IMR-90 (cell line): ENCODE measurements around the gene PALLD. TPM values are rescaled to one million over a fixed set of nuclear protein-coding genes. Genes with fewer than 3 reads are reported as not detected.

ENCODE experiments used
- ATAC-seq: fragments of 200-7000 bp; cut with Tn5 transposase; 2 replicates; pipeline ENCODE4 v1.9.1; 2020; ENCODE audit warnings: low read depth, mild to moderate bottlenecking, moderate library complexity
- BruUV-seq: library from RNA; stranded (reverse); fragments of 400-500 nt; replicated peaks from 2 replicates; lab custom pipeline; 2021; lab: Mats Ljungman, UMichigan
- CTCF ChIA-PET: fragments of 300-600 bp; formaldehyde crosslinking; extraction: SDS; loops from one replicate; lab custom pipeline; 2021; ENCODE audit warnings: antibody characterized with exemption; lab: Yijun Ruan, JAX
- POLR2A ChIA-PET: fragments of 300-600 bp; sonication (Branson Sonifier 250); formaldehyde crosslinking; loops from one replicate; lab custom pipeline; 2022; ENCODE audit warnings: antibody characterized with exemption; ENCODE audit not compliant: unreplicated experiment; lab: Charles Lee
- DNase-seq: peaks from one replicate; pipeline ENCODE4 v3.0.0; 2013
- H2AFZ ChIP-seq: replicated peaks from 2 replicates; pipeline ENCODE3; 2013; ENCODE audit warnings: low read length, mild to moderate bottlenecking; ENCODE audit not compliant: poor library complexity
- H2AK5ac ChIP-seq: 2 replicates; pipeline ENCODE4 v1.6.1; 2013; ENCODE audit warnings: low read depth, low read length, inconsistent platforms
- H2AK9ac ChIP-seq: replicated peaks from 2 replicates; pipeline ENCODE3; 2013; ENCODE audit warnings: mild to moderate bottlenecking, low read depth, low read length, moderate library complexity; ENCODE audit not compliant: poor library complexity
- H2BK120ac ChIP-seq: 2 replicates; pipeline ENCODE4 v1.6.1; 2013; ENCODE audit warnings: low read depth, low read length, inconsistent platforms
- H2BK15ac ChIP-seq: 3 replicates; pipeline ENCODE4 v1.6.1; 2013; ENCODE audit warnings: low read depth, low read length, inconsistent platforms
- H2BK20ac ChIP-seq: 2 replicates; pipeline ENCODE4 v1.6.1; 2013; ENCODE audit warnings: low read depth, mild to moderate bottlenecking, inconsistent platforms, low read length, moderate library complexity
- H2BK5ac ChIP-seq: 2 replicates; pipeline ENCODE4 v1.6.1; 2013; ENCODE audit warnings: mild to moderate bottlenecking, low read depth, low read length, inconsistent platforms; ENCODE audit not compliant: poor library complexity, severe bottlenecking
- H3K14ac ChIP-seq: replicated peaks from 2 replicates; pipeline ENCODE4 v1.6.1; 2013; ENCODE audit warnings: low read depth, low read length, inconsistent platforms
- H3K18ac ChIP-seq: 2 replicates; pipeline ENCODE4 v1.6.1; 2013; ENCODE audit warnings: low read depth, low read length, control low read depth
- H3K23ac ChIP-seq: 2 replicates; pipeline ENCODE4 v1.6.1; 2013; ENCODE audit warnings: low read depth, low read length, inconsistent platforms
- H3K27ac ChIP-seq: 2 replicates; pipeline ENCODE4 v1.5.1; 2013; ENCODE audit warnings: mild to moderate bottlenecking, control low read depth, low read length; ENCODE audit not compliant: insufficient read depth
- H3K27me3 ChIP-seq: 2 replicates; pipeline ENCODE4 v1.6.1; 2013; ENCODE audit warnings: low read length; ENCODE audit not compliant: control insufficient read depth, insufficient read depth
- H3K36me3 ChIP-seq: 2 replicates; pipeline ENCODE4 v1.6.1; 2013; ENCODE audit warnings: low read length, mixed read lengths; ENCODE audit not compliant: control insufficient read depth, insufficient read depth
- H3K4ac ChIP-seq: 2 replicates; pipeline ENCODE4 v1.6.1; 2013; ENCODE audit warnings: low read depth, low read length, inconsistent platforms
- H3K4me1 ChIP-seq: 2 replicates; pipeline ENCODE4 v1.6.1; 2013; ENCODE audit warnings: low read length, mixed read lengths; ENCODE audit not compliant: control insufficient read depth, insufficient read depth
- H3K4me2 ChIP-seq: 2 replicates; pipeline ENCODE4 v1.6.1; 2013; ENCODE audit warnings: low read depth, mild to moderate bottlenecking, control low read depth, low read length, moderate library complexity
- H3K4me3 ChIP-seq: 2 replicates; pipeline ENCODE4 v1.5.1; 2013; ENCODE audit warnings: low read depth, mild to moderate bottlenecking, control low read depth, low read length, moderate library complexity; ENCODE audit not compliant: insufficient read depth
- H3K56ac ChIP-seq: 2 replicates; pipeline ENCODE4 v1.6.1; 2013; ENCODE audit warnings: low read length, inconsistent platforms; ENCODE audit not compliant: insufficient read depth; ENCODE audit errors: extremely low read depth
- H3K79me1 ChIP-seq, 2 experiments: 2 replicates each; pipeline ENCODE4 v1.6.1; 2013; ENCODE audit warnings: low read length in 2 of 2, inconsistent platforms in 1 of 2, low read depth in 1 of 2
- H3K9ac ChIP-seq: 2 replicates; pipeline ENCODE4 v1.6.1; 2013; ENCODE audit warnings: low read depth, low read length, control low read depth
- H3K9me1 ChIP-seq: 2 replicates; pipeline ENCODE4 v1.6.1; 2013; ENCODE audit warnings: low read length, inconsistent platforms; ENCODE audit not compliant: insufficient read depth
- H3K9me3 ChIP-seq: 2 replicates; pipeline ENCODE4 v1.6.1; 2013; ENCODE audit warnings: low read length; ENCODE audit not compliant: control insufficient read depth, insufficient read depth
- H4K20me1 ChIP-seq: 2 replicates; pipeline ENCODE4 v1.6.1; 2013; ENCODE audit warnings: low read length, inconsistent platforms; ENCODE audit not compliant: insufficient read depth
- H4K5ac ChIP-seq: 2 replicates; pipeline ENCODE4 v1.6.1; 2013; ENCODE audit warnings: mild to moderate bottlenecking, low read depth, low read length, control low read depth
- H4K8ac ChIP-seq, 2 experiments: 2 replicates each; pipeline ENCODE4 v1.6.1; 2013; ENCODE audit warnings: low read depth in 2 of 2, low read length in 2 of 2, control low read depth in 1 of 2, inconsistent platforms in 1 of 2
- H4K91ac ChIP-seq: 2 replicates; pipeline ENCODE4 v1.6.1; 2013; ENCODE audit warnings: low read depth, low read length, inconsistent platforms; ENCODE audit not compliant: insufficient read depth
- CEBPB ChIP-seq: IDR thresholded peaks from 2 replicates; pipeline ENCODE4 v1.6.1; 2012; ENCODE audit warnings: low read depth, low read length, improper control_type of control experiment
- CHD1 ChIP-seq: IDR thresholded peaks from 2 replicates; pipeline ENCODE4 v1.6.1; 2012; ENCODE audit warnings: low read depth, low read length, improper control_type of control experiment
- FOS ChIP-seq: fragments of 150-350 bp; IDR thresholded peaks from 2 replicates; pipeline ENCODE4 v1.6.1; 2016; ENCODE audit warnings: low read depth, low read length
- MAFK ChIP-seq: IDR thresholded peaks from 2 replicates; pipeline ENCODE4 v1.6.1; 2012; ENCODE audit warnings: low read depth, low read length, improper control_type of control experiment
- MXI1 ChIP-seq: IDR thresholded peaks from 2 replicates; pipeline ENCODE4 v1.6.1; 2012; ENCODE audit warnings: low read depth, mild to moderate bottlenecking, low read length, moderate library complexity, borderline replicate concordance
- NFE2L2 ChIP-seq: fragments of 150-350 bp; IDR thresholded peaks from 2 replicates; pipeline ENCODE4 v1.6.1; 2016; ENCODE audit warnings: low read depth, mild to moderate bottlenecking, low read length
- RFX5 ChIP-seq: IDR thresholded peaks from 2 replicates; pipeline ENCODE4 v1.8.0; 2012; ENCODE audit warnings: low read depth, mild to moderate bottlenecking, low read length, moderate library complexity
- SMC3 ChIP-seq: fragments of 150-350 bp; IDR thresholded peaks from 2 replicates; pipeline ENCODE4 v1.6.1; 2016; ENCODE audit warnings: low read depth, mild to moderate bottlenecking, antibody characterized with exemption, low read length, moderate library complexity
- WGBS, 2 experiments: methylation state at CpG; one replicate each; pipeline versions ENCODE4 v1.1.5 to v1.1.7; 2013; ENCODE audit warnings: missing lambda C conversion rate in 2 of 2; ENCODE audit not compliant: insufficient read length in 1 of 2; ENCODE audit errors: extremely low coverage in 2 of 2; 5-methylcytosine and 5-hydroxymethylcytosine counted together
- dilution Hi-C: fragments of 300-500 bp; cut with HindIII; formaldehyde crosslinking; loops from one replicate; pipeline ENCODE4 v1.14.3; 2018; ENCODE audit warnings: low sequenced_read_pairs; ENCODE audit not compliant: unreplicated experiment
- in situ Hi-C: fragments of 300-500 bp; cut with MboI; formaldehyde crosslinking; loops from 3 replicates; pipeline ENCODE4 v1.14.3; 2019; ENCODE audit warnings: low sequenced_read_pairs, inconsistent platforms, mixed read lengths
- intact Hi-C: fragments of 100-400 bp; cut with micrococcal nuclease; formaldehyde crosslinking; loops from 2 replicates; pipeline ENCODE4 v1.10.0; 2022
- polyA plus RNA-seq, 3 experiments: library from polyadenylated mRNA; depleted of rRNA; stranded (reverse); fragments of >200 nt; gene quantifications; 2 replicates each; pipeline ENCODE4 v1.2.3, GENCODE V29; 2012; ENCODE audit warnings: low replicate concordance in 1 of 3
- total RNA-seq: library from RNA; depleted of rRNA; stranded (reverse); fragments of >200 nt; gene quantifications from 2 replicates; pipeline ENCODE4 v1.2.3, GENCODE V29; 2012

Gene PALLD
- total and polyA plus RNA-seq, 2 of the 4 experiments (the other 2 are of a cell fraction), result 91.0 to 91.9 TPM

GRCh38 chr4:168691631-168692369 is 194.9 kb downstream of the PALLD start (continued):
- TF ChIP-seq MXI1, result no peak
- no peak for TF ChIP-seq FOS

- no peak overlapping the region for H2AK5ac ChIP-seq
- no peak overlapping the region for H4K91ac ChIP-seq
- peak overlapping the region; percentile 23; the same call in 1 of the 2 replicates for H3K4ac ChIP-seq
- no peaks in the 10 kb centered on the region for H3K9me3 ChIP-seq
- ATAC-seq (peak; percentile 18; the same call in 1 of the 2 replicates), DNase-seq (peak; percentile 43)
- no peaks in the 10 kb centered on the region for H3K36me3 ChIP-seq
- no peak overlapping the region for H2BK20ac ChIP-seq
- no peak overlapping the region for H2AK9ac ChIP-seq
- TF ChIP-seq NFE2L2, result no peak
- no peak for TF ChIP-seq MXI1
- peak; percentile 29; the same call in 1 of the 2 replicates for TF ChIP-seq MAFK
- TF ChIP-seq CEBPB, result no peak
- no peak for TF ChIP-seq CHD1
- no peak for TF ChIP-seq RFX5
- TF ChIP-seq SMC3, result no peak
- H2AFZ ChIP-seq, result no peak overlapping the region
- peak overlapping the region; percentile 33 for H2BK5ac ChIP-seq
- 0 out of 2 replicates have a peak overlapping the region, but pooled peaks have one; percentile 36 for H3K14ac ChIP-seq
- in situ Hi-C loops (loop anchor here (25.0 kb wide), 1 partner anchor 507 kb away; no protein-coding TSS in a partner anchor), dilution Hi-C loops (no loop called here), intact Hi-C loops (loop anchor here (2.0 to 10.0 kb wide), 3 partner anchors 109 to 379 kb away; partner anchors contain the start of gene DDX60)
- no peak overlapping the region for H2BK15ac ChIP-seq
- H3K23ac ChIP-seq, result no peak overlapping the region
- no TSS peak for BruUV-seq
- no peaks in the 10 kb centered on the region for H3K9me1 ChIP-seq
- peaks cover 14% of the 10 kb centered on the region for H3K4me1 ChIP-seq
- no peak overlapping the region for H4K8ac ChIP-seq
- no peaks in the 10 kb centered on the region for H3K27me3 ChIP-seq
- H3K4me3 ChIP-seq, result no peak overlapping the region
- H3K27ac ChIP-seq, result no peak overlapping the region
- ChIA-PET CTCF (interaction anchor here (1.0 to 1.3 kb wide), 3 partner anchors 16 to 495 kb away, joined by 3 to 5 read pairs (median 4); no protein-coding TSS in a partner anchor), POLR2A (interaction anchor here (0.6 kb wide), 2 partner anchors 138 to 240 kb away, joined by 3 to 40 read pairs; no protein-coding TSS in a partner anchor)
- WGBS, 2 experiments, result no CpG with 5 or more reads among the region's 8 CpGs
- H4K5ac ChIP-seq, result no peak overlapping the region
- peak overlapping the region; percentile 80; the same call in 1 of the 2 replicates for H3K4me2 ChIP-seq
- 0 out of 2 replicates have a peak overlapping the region, but pooled peaks have one; percentile 37 for H2BK120ac ChIP-seq
- H3K18ac ChIP-seq, result peak overlapping the region; percentile 70; the same call in 1 of the 2 replicates
- H4K20me1 ChIP-seq, result no peaks in the 10 kb centered on the region
- H3K56ac ChIP-seq, result no peak overlapping the region
- no peak overlapping the region for H3K9ac ChIP-seq
- H3K79me1 ChIP-seq, result no peaks in the 10 kb centered on the region
These were observed 197.1 kb downstream of the PALLD start for GRCh38 chr4:168693750-168694490.
